GM12801 (cell line): ENCODE measurements around the gene QRFP.

ENCODE experiments used
- CTCF ChIP-seq: IDR thresholded peaks from one replicate; pipeline ENCODE4 v1.5.1; 2011; ENCODE audit warnings: control low read depth; ENCODE audit not compliant: insufficient read length; ENCODE audit errors: extremely low read depth

Gene QRFP

GRCh38 chr9:130936285-130937117, 39.9 kb upstream of the QRFP start:
- TF ChIP-seq CTCF: no peak

- no peak for TF ChIP-seq CTCF
Measured at GRCh38 chr9:130935648-130936271, 39.1 kb upstream of the QRFP start.

- TF ChIP-seq CTCF: no peak
Measured at GRCh38 chr9:130934702-130935647, 38.4 kb upstream of the QRFP start.

GRCh38 chr9:130934246-130934645, 37.6 kb upstream of the QRFP start:
- TF ChIP-seq CTCF: no peak

GRCh38 chr9:130933114-130934046, 36.8 kb upstream of the QRFP start:
- no peak for TF ChIP-seq CTCF

GRCh38 chr9:130932255-130933079, 35.9 kb upstream of the QRFP start:
- no peak for TF ChIP-seq CTCF
